Measurements from ENCODE around the gene YIF1B. TPM values are rescaled to one million over a fixed set of nuclear protein-coding genes. Genes with fewer than 3 reads are reported as not detected.

YIF1B gene
- total and polyA plus RNA-seq, 2 of the 4 experiments (the other 2 are of a cell fraction), result 72.2 to 165 TPM

DNA sequence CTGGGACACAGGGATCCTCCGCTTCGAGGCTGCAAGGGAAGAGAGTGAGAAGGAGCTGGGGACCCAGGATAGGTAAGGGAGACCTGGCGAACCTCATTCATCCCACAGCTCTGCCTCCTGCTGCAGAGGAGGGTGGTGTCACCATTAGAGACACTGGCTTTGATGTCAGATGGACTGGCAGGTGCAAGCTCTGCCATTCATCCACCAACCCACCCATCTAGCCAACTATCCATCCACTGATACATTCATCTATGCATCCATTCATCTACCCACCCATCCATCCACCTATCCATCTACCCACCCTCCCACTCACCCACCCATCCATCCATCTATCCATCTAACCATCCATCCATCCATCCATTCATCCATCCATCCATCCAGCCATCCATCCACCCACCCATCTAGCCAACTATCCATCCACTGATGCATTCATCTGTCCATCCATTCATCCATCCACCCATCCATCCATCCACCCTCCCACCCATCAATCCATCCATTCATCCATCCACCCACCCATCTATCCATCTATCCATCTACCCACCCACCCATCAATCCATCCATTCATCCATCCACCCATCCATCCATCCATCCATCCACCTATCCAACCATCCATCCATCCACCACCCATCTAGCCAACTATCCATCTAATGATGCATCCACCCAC, 6.0 kb downstream of the YIF1B start:
- Histone ChIP-seq H2AK5ac (ENCODE audit: low read depth, low read length) (no peak overlapping the region), H3K4me3 (ENCODE audit: insufficient read depth, low read depth, low read length) (no peak overlapping the region), H3K4ac (ENCODE audit: low read depth, low read length) (no peak overlapping the region), H4K8ac (ENCODE audit: low read depth in 2 of 2, low read length in 2 of 2) (no peak overlapping the region), H3K27me3 (ENCODE audit: control insufficient read depth, insufficient read depth, low read length) (no peaks in the 10 kb centered on the region), H3K14ac (replicated peaks; ENCODE audit: low read depth, low read length) (no peak overlapping the region), H3K18ac (ENCODE audit: low read depth, low read length) (no peak overlapping the region), H3K79me1 (ENCODE audit: low read depth in 1 of 2, low read length in 2 of 2) (peaks cover 7 to 41% of the 10 kb centered on the region in 2 experiments), H4K20me1 (ENCODE audit: insufficient read depth, low read length) (peaks cover 4% of the 10 kb centered on the region; the same call in 1 of the 2 replicates), H4K5ac (ENCODE audit: low read depth, low read length) (no peak overlapping the region), H3K9me3 (ENCODE audit: control insufficient read depth, insufficient read depth, low read length) (no peaks in the 10 kb centered on the region), H3K9ac (ENCODE audit: low read depth, low read length) (no peak overlapping the region), H3K27ac (ENCODE audit: insufficient read depth, low read length) (no peak overlapping the region), H2BK120ac (ENCODE audit: low read depth, low read length) (no peak overlapping the region), H2BK20ac (ENCODE audit: low read depth, low read length) (no peak overlapping the region), H2BK15ac (ENCODE audit: low read depth, low read length) (no peak overlapping the region), H2BK5ac (ENCODE audit: low read depth, low read length, poor library complexity, severe bottlenecking) (no peak overlapping the region), H2AFZ (replicated peaks; ENCODE audit: low read length, poor library complexity) (no peak overlapping the region), H3K4me2 (ENCODE audit: low read depth, low read length) (no peak overlapping the region), H2AK9ac (replicated peaks; ENCODE audit: low read depth, low read length, poor library complexity) (no peak overlapping the region), H3K56ac (ENCODE audit: extremely low read depth, insufficient read depth, low read length) (no peak overlapping the region), H3K9me1 (ENCODE audit: insufficient read depth, low read length) (no peaks in the 10 kb centered on the region), H3K36me3 (ENCODE audit: control insufficient read depth, insufficient read depth, low read length) (peaks cover 23% of the 10 kb centered on the region), H3K4me1 (ENCODE audit: control insufficient read depth, insufficient read depth, low read length) (no peaks in the 10 kb centered on the region), H3K23ac (ENCODE audit: low read depth, low read length) (no peak overlapping the region), H4K91ac (ENCODE audit: insufficient read depth, low read depth, low read length) (no peak overlapping the region)
- TF ChIP-seq MXI1 (IDR thresholded peaks at IDR 0.05; ENCODE audit: borderline replicate concordance, low read depth, low read length) (no peak), RFX5 (IDR thresholded peaks at IDR 0.05; ENCODE audit: low read depth, low read length) (no peak), BHLHE40 (IDR thresholded peaks at IDR 0.05; ENCODE audit: low read depth, low read length) (no peak), SMC3 (IDR thresholded peaks at IDR 0.05; ENCODE audit: low read depth, low read length) (no peak), MAZ (IDR thresholded peaks at IDR 0.05; ENCODE audit: borderline replicate concordance, low read depth, low read length) (no peak), FOS (IDR thresholded peaks at IDR 0.05; ENCODE audit: low read depth, low read length) (no peak), POLR2A (IDR thresholded peaks at IDR 0.05; ENCODE audit: low read depth, low read length) (no peak), CTCF (conservative IDR thresholded peaks at IDR 0.05; ENCODE audit: low read depth, low read length) (no peak), RCOR1 (IDR thresholded peaks at IDR 0.05; ENCODE audit: insufficient replicate concordance, low read length) (no peak), ELK1 (IDR thresholded peaks at IDR 0.05; ENCODE audit: borderline replicate concordance, low read depth, low read length) (no peak), USF2 (IDR thresholded peaks at IDR 0.05; ENCODE audit: low read depth, low read length) (no peak), CEBPB (IDR thresholded peaks at IDR 0.05; ENCODE audit: low read depth, low read length) (no peak), NFE2L2 (IDR thresholded peaks at IDR 0.05; ENCODE audit: low read depth, low read length) (no peak), CHD1 (IDR thresholded peaks at IDR 0.05; ENCODE audit: low read depth, low read length) (no peak)
- DNase-seq (no peak), ATAC-seq (ENCODE audit: low read depth) (no peak)
- intact Hi-C loops (cut with micrococcal nuclease), result no loop called here
- whole genome bisulfite sequencing, 2 experiments (ENCODE audit: extremely low coverage in 2 of 2, insufficient read length in 1 of 2), result no CpG with 5 or more reads among the region's 3 CpGs
- in situ Hi-C loops (cut with MboI; ENCODE audit: low sequenced_read_pairs), result no loop called here
- ChIA-PET CTCF (no interaction called here), POLR2A (ENCODE audit: unreplicated experiment) (no interaction called here)
- dilution Hi-C loops (cut with HindIII; ENCODE audit: low sequenced_read_pairs, unreplicated experiment), result no loop called here
- BruUV-seq (replicated peaks), result no TSS peak
